Astrocyte (in vitro differentiated cells and primary cell): Measurements from ENCODE around the gene ABHD4. TPM values are rescaled to one million over a fixed set of nuclear protein-coding genes. Genes with fewer than 3 reads are reported as not detected.
A peak's percentile ranks its signal among the peaks of the same experiment; 100 is the strongest.
"Not testable (repeated sequence)": the region's sequence is repeated elsewhere in the genome, so short reads cannot be mapped to it uniquely, and the experiment has no call there.

Experiments used
- DNase-seq: peaks from one replicate; pipeline ENCODE4 v3.0.0-alpha.2; 2010; ENCODE audit warnings: low read depth
- FAIRE-seq: peaks from 2 replicates; lab custom pipeline; 2011; peaks lifted over from hg19 to GRCh38; lab: Jason Lieb, UNC
- H2AFZ ChIP-seq: 2 replicates; pipeline ENCODE4 v1.6.0; 2012; ENCODE audit warnings: low read depth, low read length, inconsistent platforms
- H3K27ac ChIP-seq: 2 replicates; pipeline ENCODE4 v1.5.1; 2011; ENCODE audit warnings: low read depth, low read length, inconsistent platforms
- H3K27me3 ChIP-seq: 2 replicates; pipeline ENCODE4 v1.6.0; 2011; ENCODE audit warnings: low read length, inconsistent platforms; ENCODE audit not compliant: insufficient read depth
- H3K36me3 ChIP-seq: 2 replicates; pipeline ENCODE4 v1.5.1; 2011; ENCODE audit warnings: low read length, inconsistent platforms; ENCODE audit not compliant: insufficient read depth
- H3K4me1 ChIP-seq: 2 replicates; pipeline ENCODE4 v1.5.1; 2011; ENCODE audit warnings: low read length, inconsistent platforms; ENCODE audit not compliant: insufficient read depth
- H3K4me2 ChIP-seq: 2 replicates; pipeline ENCODE4 v1.6.0; 2012; ENCODE audit warnings: low read length, inconsistent platforms
- H3K4me3 ChIP-seq: 2 replicates; pipeline ENCODE4 v1.5.1; 2011; ENCODE audit warnings: low read depth, mild to moderate bottlenecking, low read length, inconsistent platforms; ENCODE audit not compliant: insufficient read depth
- H3K79me2 ChIP-seq: 2 replicates; pipeline ENCODE4 v1.6.0; 2012; ENCODE audit warnings: mild to moderate bottlenecking, low read length, inconsistent platforms; ENCODE audit not compliant: insufficient read depth
- H3K9ac ChIP-seq: 2 replicates; pipeline ENCODE4 v1.6.0; 2012; ENCODE audit warnings: mild to moderate bottlenecking, low read length, inconsistent platforms
- H3K9me3 ChIP-seq: 2 replicates; pipeline ENCODE4 v1.5.1; 2012; ENCODE audit warnings: low read depth, mild to moderate bottlenecking, low read length, inconsistent platforms; ENCODE audit not compliant: insufficient read depth
- H4K20me1 ChIP-seq: 2 replicates; pipeline ENCODE4 v1.6.0; 2012; ENCODE audit warnings: low read length, inconsistent platforms; ENCODE audit not compliant: insufficient read depth
- H3K27ac Mint-ChIP-seq: one replicate; pipeline ENCODE4 v1.8.0; 2021; ENCODE audit warnings: mild to moderate bottlenecking, mixed read lengths; ENCODE audit not compliant: unreplicated experiment
- H3K27me3 Mint-ChIP-seq: one replicate; pipeline ENCODE4 v1.8.0; 2021; ENCODE audit warnings: low read depth, mixed read lengths; ENCODE audit not compliant: unreplicated experiment
- H3K36me3 Mint-ChIP-seq: one replicate; pipeline ENCODE4 v1.8.0; 2021; ENCODE audit warnings: low read depth, mixed read lengths; ENCODE audit not compliant: unreplicated experiment
- H3K4me1 Mint-ChIP-seq: one replicate; pipeline ENCODE4 v1.8.0; 2021; ENCODE audit warnings: low read depth, mixed read lengths; ENCODE audit not compliant: unreplicated experiment
- H3K4me3 Mint-ChIP-seq: one replicate; pipeline ENCODE4 v1.8.0; 2021; ENCODE audit warnings: mild to moderate bottlenecking, moderate library complexity, mixed read lengths; ENCODE audit not compliant: unreplicated experiment
- H3K9me3 Mint-ChIP-seq: one replicate; pipeline ENCODE4 v1.8.0; 2021; ENCODE audit warnings: mild to moderate bottlenecking, mixed read lengths; ENCODE audit not compliant: unreplicated experiment
- EZH2 ChIP-seq: IDR thresholded peaks from 2 replicates; pipeline ENCODE4 v1.6.1; 2012; ENCODE audit warnings: mild to moderate bottlenecking, low read length, inconsistent platforms; ENCODE audit not compliant: insufficient read depth
- total RNA-seq: library from RNA; stranded (reverse); gene quantifications from 2 replicates; pipeline ENCODE4 v1.2.1, GENCODE V29; 2021
- TF ChIP-seq, protein P1 (sequence below): IDR thresholded peaks from 2 replicates; pipeline ENCODE4 v1.5.1; 2011; ENCODE audit warnings: low read depth, mild to moderate bottlenecking, inconsistent platforms, low read length, moderate library complexity; ENCODE audit not compliant: insufficient read depth

Gene ABHD4
- total RNA-seq, 1 donor from 2014 or later, result 52.4 TPM

GRCh38 chr14:22565391-22565945 is 32.6 kb upstream of the ABHD4 start:
- no peaks in the 10 kb centered on the region for H3K27me3 ChIP-seq
- peaks cover 10% of the 10 kb centered on the region for H3K4me1 ChIP-seq
- H4K20me1 ChIP-seq, result peaks cover 47% of the 10 kb centered on the region
- H3K9me3 ChIP-seq, result no peaks in the 10 kb centered on the region
- H3K27me3 Mint-ChIP-seq, result no peaks in the 10 kb centered on the region
- peak overlapping the region; percentile 9 for H3K27ac Mint-ChIP-seq
- TF ChIP-seq EZH2, result no peak
- no peak overlapping the region for H3K4me3 Mint-ChIP-seq
- H3K9me3 Mint-ChIP-seq, result no peaks in the 10 kb centered on the region
- no peak overlapping the region for H3K4me2 ChIP-seq
- peaks cover 54% of the 10 kb centered on the region for H3K79me2 ChIP-seq
- H3K27ac ChIP-seq, result no peak overlapping the region
- H2AFZ ChIP-seq, result no peak overlapping the region
- FAIRE-seq, result no peak
- peaks cover 7% of the 10 kb centered on the region for H3K36me3 Mint-ChIP-seq
- peaks cover 57% of the 10 kb centered on the region for H3K4me1 Mint-ChIP-seq
- H3K36me3 ChIP-seq, result peaks cover 29% of the 10 kb centered on the region
- no peak for DNase-seq
- no peak overlapping the region for H3K9ac ChIP-seq
- H3K4me3 ChIP-seq, result no peak overlapping the region

- not testable (repeated sequence) for DNase-seq
These were observed 31.8 kb upstream of the ABHD4 start for GRCh38 chr14:22566266-22566665.

DNA sequence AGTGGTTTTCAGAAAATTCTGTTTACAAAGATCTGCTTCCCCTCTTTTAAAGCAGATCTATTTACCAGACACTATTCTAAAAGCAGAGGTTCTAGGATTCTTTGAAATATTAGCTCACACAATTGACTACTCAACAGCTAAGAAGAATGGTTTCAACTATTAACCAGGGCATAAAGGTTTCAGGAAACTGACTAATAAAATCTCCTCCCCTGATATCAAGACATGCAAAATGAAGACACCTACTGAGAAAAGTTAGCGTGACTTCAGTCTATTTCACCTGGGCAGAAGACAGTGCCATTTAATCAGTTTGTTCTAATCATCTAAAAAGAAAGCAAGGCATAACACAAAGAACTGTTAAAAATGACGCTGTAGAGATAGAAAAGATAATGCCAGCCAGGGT is 31.3 kb upstream of the ABHD4 start:
- Histone ChIP-seq H3K36me3 (peaks cover 32% of the 10 kb centered on the region), H3K9me3 (no peaks in the 10 kb centered on the region), H3K9ac (no peak overlapping the region), H2AFZ (no peak overlapping the region), H3K27ac (no peak overlapping the region), H3K4me2 (no peak overlapping the region), H3K4me1 (peaks cover 9% of the 10 kb centered on the region), H3K4me3 (no peak overlapping the region), H3K79me2 (peaks cover 55% of the 10 kb centered on the region), H4K20me1 (peaks cover 47% of the 10 kb centered on the region), H3K27me3 (no peaks in the 10 kb centered on the region)
- Mint-ChIP-seq H3K27me3 (no peaks in the 10 kb centered on the region), H3K4me1 (peaks cover 56% of the 10 kb centered on the region), H3K27ac (no peak overlapping the region), H3K36me3 (peaks cover 6% of the 10 kb centered on the region), H3K4me3 (no peak overlapping the region), H3K9me3 (no peaks in the 10 kb centered on the region)
- FAIRE-seq, result no peak
- TF ChIP-seq EZH2, result no peak
- TF ChIP-seq, protein P1, sequence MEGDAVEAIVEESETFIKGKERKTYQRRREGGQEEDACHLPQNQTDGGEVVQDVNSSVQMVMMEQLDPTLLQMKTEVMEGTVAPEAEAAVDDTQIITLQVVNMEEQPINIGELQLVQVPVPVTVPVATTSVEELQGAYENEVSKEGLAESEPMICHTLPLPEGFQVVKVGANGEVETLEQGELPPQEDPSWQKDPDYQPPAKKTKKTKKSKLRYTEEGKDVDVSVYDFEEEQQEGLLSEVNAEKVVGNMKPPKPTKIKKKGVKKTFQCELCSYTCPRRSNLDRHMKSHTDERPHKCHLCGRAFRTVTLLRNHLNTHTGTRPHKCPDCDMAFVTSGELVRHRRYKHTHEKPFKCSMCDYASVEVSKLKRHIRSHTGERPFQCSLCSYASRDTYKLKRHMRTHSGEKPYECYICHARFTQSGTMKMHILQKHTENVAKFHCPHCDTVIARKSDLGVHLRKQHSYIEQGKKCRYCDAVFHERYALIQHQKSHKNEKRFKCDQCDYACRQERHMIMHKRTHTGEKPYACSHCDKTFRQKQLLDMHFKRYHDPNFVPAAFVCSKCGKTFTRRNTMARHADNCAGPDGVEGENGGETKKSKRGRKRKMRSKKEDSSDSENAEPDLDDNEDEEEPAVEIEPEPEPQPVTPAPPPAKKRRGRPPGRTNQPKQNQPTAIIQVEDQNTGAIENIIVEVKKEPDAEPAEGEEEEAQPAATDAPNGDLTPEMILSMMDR, result no peak
- no peak for DNase-seq

More at GRCh38 chr14:22566266-22566665, 31.8 kb upstream of the ABHD4 start:
- Histone ChIP-seq H4K20me1 (peaks cover 47% of the 10 kb centered on the region), H3K36me3 (peaks cover 32% of the 10 kb centered on the region), H3K79me2 (peaks cover 54% of the 10 kb centered on the region), H3K4me1 (peaks cover 13% of the 10 kb centered on the region)
- H3K9me3 ChIP-seq, H3K4me2 ChIP-seq, H3K27ac ChIP-seq, H2AFZ ChIP-seq, H3K9me3 Mint-ChIP-seq, H3K27me3 Mint-ChIP-seq, H3K9ac ChIP-seq, H3K4me3 Mint-ChIP-seq, H3K4me3 ChIP-seq, H3K36me3 Mint-ChIP-seq, FAIRE-seq, H3K27ac Mint-ChIP-seq, H3K27me3 ChIP-seq: not testable (repeated sequence)
- peaks cover 60% of the 10 kb centered on the region for H3K4me1 Mint-ChIP-seq
